ENCODE results near the gene TERC. TPM values are rescaled to one million over a fixed set of nuclear protein-coding genes. Genes with fewer than 3 reads are reported as not detected.

Gene TERC
- total and polyA plus RNA-seq, 3 experiments from 2014 or later = 0.72 to 15.5 (median 13.7) TPM

Other genes starting within 250 kb of the TERC start
- gene MECOM, start 101.3 kb downstream of the TERC start, total RNA-seq = not detected
- gene MECOM, start 101.3 kb downstream of the TERC start, polyA plus RNA-seq = not detected
- gene ACTRT3, start 4.5 kb upstream of the TERC start, total RNA-seq = 1 to 10 TPM; 2.5 to 2.6 TPM
- gene ACTRT3, start 4.5 kb upstream of the TERC start, polyA plus RNA-seq = 0.20 TPM
- gene MYNN, start 8.3 kb upstream of the TERC start, total RNA-seq = 10 to 100 TPM; 18.3 to 19.2 TPM
- 16.5 TPM for gene MYNN, start 8.3 kb upstream of the TERC start, polyA plus RNA-seq
- under 1 TPM; 0.15 to 0.20 TPM for gene LRRIQ4, start 47.8 kb upstream of the TERC start, total RNA-seq
- not detected for gene LRRIQ4, start 47.8 kb upstream of the TERC start, polyA plus RNA-seq
- gene LRRC34, start 47.8 kb upstream of the TERC start, total RNA-seq = 1 to 10 TPM; 2.4 to 2.5 TPM
- gene LRRC34, start 47.8 kb upstream of the TERC start, polyA plus RNA-seq = 0.33 TPM
- not detected for gene LRRC31, start 104.9 kb upstream of the TERC start, total RNA-seq
- not detected for gene LRRC31, start 104.9 kb upstream of the TERC start, polyA plus RNA-seq
- gene SAMD7, start 146.5 kb upstream of the TERC start, total RNA-seq = not detected
- not detected for gene SAMD7, start 146.5 kb upstream of the TERC start, polyA plus RNA-seq
- gene SEC62, start 201.7 kb upstream of the TERC start, total RNA-seq = 10 to 100 TPM; 66.7 to 68.3 TPM
- gene SEC62, start 201.7 kb upstream of the TERC start, polyA plus RNA-seq = 190 TPM

All from CD8-positive, alpha-beta memory T cell (primary cell).